ENCODE measurements around the gene DOCK10. TPM values are rescaled to one million over a fixed set of nuclear protein-coding genes. Genes with fewer than 3 reads are reported as not detected.

DOCK10 gene
- total RNA-seq, 1 donor: 20.7 TPM

DNA sequence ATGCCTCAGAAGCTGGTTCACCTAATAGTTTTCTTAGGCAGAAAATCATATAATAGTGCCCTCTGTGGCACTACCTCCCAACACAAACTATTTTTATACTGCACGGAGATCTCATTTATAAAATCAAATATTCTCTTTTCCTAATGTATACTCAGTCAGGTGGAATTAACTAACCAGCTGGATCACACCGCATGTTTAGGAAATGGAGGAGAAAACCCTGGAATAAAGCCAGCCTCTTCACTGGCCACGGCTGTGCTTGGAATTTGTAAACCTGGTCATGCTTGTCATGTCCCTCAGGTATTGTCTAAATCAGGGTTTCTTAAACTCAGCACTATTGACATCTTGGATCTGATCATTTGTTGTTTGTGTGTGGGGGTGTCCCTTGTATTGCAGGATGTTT, 85.6 kb downstream of the DOCK10 start:
- DNase-seq (ENCODE audit: low read depth): no peak
- TF ChIP-seq, protein P1, sequence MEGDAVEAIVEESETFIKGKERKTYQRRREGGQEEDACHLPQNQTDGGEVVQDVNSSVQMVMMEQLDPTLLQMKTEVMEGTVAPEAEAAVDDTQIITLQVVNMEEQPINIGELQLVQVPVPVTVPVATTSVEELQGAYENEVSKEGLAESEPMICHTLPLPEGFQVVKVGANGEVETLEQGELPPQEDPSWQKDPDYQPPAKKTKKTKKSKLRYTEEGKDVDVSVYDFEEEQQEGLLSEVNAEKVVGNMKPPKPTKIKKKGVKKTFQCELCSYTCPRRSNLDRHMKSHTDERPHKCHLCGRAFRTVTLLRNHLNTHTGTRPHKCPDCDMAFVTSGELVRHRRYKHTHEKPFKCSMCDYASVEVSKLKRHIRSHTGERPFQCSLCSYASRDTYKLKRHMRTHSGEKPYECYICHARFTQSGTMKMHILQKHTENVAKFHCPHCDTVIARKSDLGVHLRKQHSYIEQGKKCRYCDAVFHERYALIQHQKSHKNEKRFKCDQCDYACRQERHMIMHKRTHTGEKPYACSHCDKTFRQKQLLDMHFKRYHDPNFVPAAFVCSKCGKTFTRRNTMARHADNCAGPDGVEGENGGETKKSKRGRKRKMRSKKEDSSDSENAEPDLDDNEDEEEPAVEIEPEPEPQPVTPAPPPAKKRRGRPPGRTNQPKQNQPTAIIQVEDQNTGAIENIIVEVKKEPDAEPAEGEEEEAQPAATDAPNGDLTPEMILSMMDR (IDR thresholded peaks at IDR 0.05; ENCODE audit: insufficient read depth, low read depth, low read length): no peak

DNA sequence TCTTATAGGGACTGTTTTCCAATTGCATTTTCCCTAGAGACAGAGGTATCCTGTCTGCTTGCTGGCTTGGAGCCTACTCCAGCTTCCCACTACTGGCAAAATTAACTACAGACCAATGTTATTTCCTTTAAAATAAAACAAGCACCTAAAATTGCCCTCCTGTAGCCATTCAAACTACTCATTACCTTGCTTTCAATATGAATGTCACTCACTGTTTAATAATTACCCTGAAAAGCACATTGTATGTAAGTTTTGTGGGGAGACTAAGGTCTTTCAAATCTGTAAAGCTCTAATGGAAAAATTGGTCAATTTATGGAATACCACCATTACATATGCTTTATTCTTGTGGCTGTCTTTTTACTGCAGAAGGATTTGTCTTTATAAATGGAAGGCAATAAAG, 87.3 kb downstream of the DOCK10 start:
- DNase-seq (ENCODE audit: low read depth): no peak
- no peak overlapping the region for H3K4me3 ChIP-seq (ENCODE audit: low read depth, low read length)
- TF ChIP-seq, protein P1 (IDR thresholded peaks at IDR 0.05; ENCODE audit: insufficient read depth, low read depth, low read length): no peak

More for the DNA sequence above, 85.6 kb downstream of the DOCK10 start:
- H3K4me3 ChIP-seq (ENCODE audit: low read depth, low read length): no peak overlapping the region

DNA sequence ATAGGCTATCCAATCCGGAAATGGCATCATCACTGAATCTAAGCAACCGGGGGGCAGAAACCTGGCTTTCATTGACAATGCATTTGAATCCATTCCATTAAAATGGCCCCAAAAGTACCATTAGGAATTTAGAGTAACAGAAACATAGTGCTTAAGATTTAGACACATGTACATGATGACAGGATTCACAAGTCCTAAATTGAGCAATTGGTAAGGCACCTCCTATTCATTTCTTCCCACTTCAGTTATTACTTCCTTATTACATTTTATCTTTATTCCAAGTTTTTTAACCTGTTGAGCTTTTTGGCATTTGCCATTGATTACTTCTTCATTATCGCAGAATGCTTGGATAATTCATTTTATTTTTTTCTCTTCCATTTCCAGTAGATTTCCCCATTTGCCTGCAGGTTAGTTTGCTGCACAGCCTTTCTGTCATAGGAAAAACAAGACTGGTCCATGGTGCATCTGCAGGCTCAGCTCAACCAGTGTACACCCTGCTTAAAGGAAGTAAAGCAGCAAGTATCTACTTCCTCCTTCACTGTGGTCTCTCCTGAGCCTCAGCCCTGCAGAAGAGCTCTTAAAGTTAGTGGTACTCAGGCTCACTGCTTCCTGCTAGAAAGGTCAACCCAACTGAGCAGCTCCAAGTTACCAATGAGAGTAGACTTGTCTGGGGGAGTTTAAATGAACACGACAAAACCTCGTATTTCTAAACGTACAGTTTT, 89.2 kb downstream of the DOCK10 start:
- TF ChIP-seq, protein P1 (IDR thresholded peaks at IDR 0.05; ENCODE audit: insufficient read depth, low read depth, low read length): no peak
- H3K4me3 ChIP-seq (ENCODE audit: low read depth, low read length): no peak overlapping the region
- no peak for DNase-seq (ENCODE audit: low read depth)

DNA sequence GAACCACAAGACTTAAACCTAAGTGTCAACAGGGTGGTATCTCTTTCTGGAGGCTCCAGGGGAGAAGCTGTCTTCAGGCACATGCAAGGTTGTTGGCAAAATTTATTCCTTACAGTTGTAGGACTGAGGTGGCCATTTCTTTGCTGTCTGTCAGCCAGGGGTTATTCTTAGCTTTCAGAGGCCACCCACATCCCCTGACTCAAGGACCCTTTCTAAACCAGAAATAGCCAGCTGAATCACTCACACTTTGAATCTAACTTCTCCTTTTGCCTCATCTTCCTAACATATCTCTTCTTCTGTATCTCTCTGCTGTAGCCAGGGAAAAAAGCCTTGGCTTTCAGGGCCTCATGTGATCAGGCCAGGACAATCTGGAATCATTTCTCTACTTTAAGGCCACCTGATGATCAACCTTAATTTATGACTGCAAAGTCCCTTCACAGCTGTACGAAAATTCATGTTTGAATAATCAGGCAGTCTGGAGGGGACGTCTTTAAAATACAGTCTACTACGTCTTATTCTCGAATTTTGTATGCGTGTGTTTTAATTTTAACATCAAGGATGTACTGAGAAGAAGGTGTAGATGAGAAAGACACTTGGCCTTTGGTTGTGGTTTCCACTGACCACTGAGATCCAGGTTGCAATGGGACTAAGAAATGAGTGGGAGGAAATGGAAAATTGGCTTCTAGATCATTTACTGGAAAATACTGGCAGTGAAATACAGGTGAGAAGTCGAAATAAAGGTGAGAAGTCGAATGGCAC, 90.4 kb downstream of the DOCK10 start:
- DNase-seq (ENCODE audit: low read depth): no peak
- TF ChIP-seq, protein P1 (IDR thresholded peaks at IDR 0.05; ENCODE audit: insufficient read depth, low read depth, low read length): no peak

DNA sequence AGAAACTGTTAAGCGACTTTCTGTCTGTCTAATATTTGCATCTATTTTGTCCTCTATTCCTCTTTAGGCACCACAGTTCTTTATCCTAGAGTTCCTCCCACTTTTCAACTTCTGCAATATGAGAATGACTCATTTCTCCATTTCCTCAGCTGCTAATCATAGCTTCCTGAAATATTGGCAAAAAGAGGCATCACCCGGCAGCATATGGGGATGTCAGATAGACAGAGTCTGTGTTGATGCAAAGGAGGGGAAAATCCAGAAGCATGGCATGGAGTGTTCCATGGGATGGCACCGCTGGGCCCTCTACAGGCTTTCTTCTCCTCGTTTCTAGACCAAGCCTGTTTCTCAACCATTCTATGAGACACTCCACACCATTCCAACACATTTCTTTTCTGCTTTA, 93.4 kb downstream of the DOCK10 start:
- TF ChIP-seq, protein P1 (IDR thresholded peaks at IDR 0.05; ENCODE audit: insufficient read depth, low read depth, low read length): no peak
- DNase-seq (ENCODE audit: low read depth): peak; percentile 12

More for the DNA sequence above, 90.4 kb downstream of the DOCK10 start:
- no peak overlapping the region for H3K4me3 ChIP-seq (ENCODE audit: low read depth, low read length)

DNA sequence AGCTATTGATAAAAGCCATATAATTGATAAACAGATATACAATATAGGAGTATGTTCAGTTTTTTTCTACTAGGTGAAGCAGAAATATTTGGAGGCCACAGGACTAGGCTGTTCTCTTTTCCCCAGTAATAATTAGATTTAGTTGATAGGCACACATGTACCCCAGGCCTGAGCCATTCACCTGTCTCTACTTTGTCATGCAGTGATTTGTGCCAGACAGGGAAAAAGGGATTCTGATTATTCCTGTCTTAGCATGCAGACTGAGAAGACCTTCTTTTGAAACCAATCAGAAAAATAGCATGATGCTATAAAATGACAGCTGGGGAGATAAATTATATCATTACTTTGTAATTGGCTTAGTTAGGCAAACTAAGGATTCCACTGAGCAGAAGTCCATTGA, 94.3 kb downstream of the DOCK10 start:
- DNase-seq (ENCODE audit: low read depth): no peak
- TF ChIP-seq, protein P1 (IDR thresholded peaks at IDR 0.05; ENCODE audit: insufficient read depth, low read depth, low read length): no peak
- no peak overlapping the region for H3K4me3 ChIP-seq (ENCODE audit: low read depth, low read length)

More for the DNA sequence above, 93.4 kb downstream of the DOCK10 start:
- no peak overlapping the region for H3K4me3 ChIP-seq (ENCODE audit: low read depth, low read length)
